ENCODE results near the gene PHLPP1. TPM values are rescaled to one million over a fixed set of nuclear protein-coding genes. Genes with fewer than 3 reads are reported as not detected.

Gene PHLPP1
- total and polyA plus RNA-seq, 2 experiments from 2014 or later, result 15.7 to 73.6 TPM

GRCh38 chr18:62795813-62796212 lies 80.5 kb downstream of the PHLPP1 start:
- H3K4me1 Mint-ChIP-seq, result peaks cover 85% of the 10 kb centered on the region
- H3K27ac Mint-ChIP-seq, result peak overlapping the region; percentile 10; the same call in 1 of the 2 replicates
- no peaks in the 10 kb centered on the region; the same call in 2 of the 3 replicates for H3K9me3 Mint-ChIP-seq

More at GRCh38 chr18:62795813-62796212, 80.5 kb downstream of the PHLPP1 start:
- Mint-ChIP-seq H3K4me3 (no peak overlapping the region; the same call in 2 of the 3 replicates), H3K27me3 (ENCODE audit: insufficient read depth, low read depth, poor library complexity) (peaks cover 2% of the 10 kb centered on the region), H3K36me3 (ENCODE audit: low read depth) (no peaks in the 10 kb centered on the region)
- no peak for TF ChIP-seq ZNF331 (CRISPR knock-in tag; IDR thresholded peaks at IDR 0.05; ENCODE audit: low read depth)
- TF ChIP-seq, protein P1, sequence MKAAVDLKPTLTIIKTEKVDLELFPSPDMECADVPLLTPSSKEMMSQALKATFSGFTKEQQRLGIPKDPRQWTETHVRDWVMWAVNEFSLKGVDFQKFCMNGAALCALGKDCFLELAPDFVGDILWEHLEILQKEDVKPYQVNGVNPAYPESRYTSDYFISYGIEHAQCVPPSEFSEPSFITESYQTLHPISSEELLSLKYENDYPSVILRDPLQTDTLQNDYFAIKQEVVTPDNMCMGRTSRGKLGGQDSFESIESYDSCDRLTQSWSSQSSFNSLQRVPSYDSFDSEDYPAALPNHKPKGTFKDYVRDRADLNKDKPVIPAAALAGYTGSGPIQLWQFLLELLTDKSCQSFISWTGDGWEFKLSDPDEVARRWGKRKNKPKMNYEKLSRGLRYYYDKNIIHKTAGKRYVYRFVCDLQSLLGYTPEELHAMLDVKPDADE (IDR thresholded peaks at IDR 0.05), result no peak
- no peak for TF ChIP-seq POLR2AphosphoS5 (IDR thresholded peaks at IDR 0.05; ENCODE audit: low read depth)
- TF ChIP-seq EZH2 (IDR thresholded peaks at IDR 0.05; ENCODE audit: low read depth, unreplicated experiment), result no peak
- no peak for TF ChIP-seq CREB1 (CRISPR knock-in tag; IDR thresholded peaks at IDR 0.05; ENCODE audit: low read depth)
- TF ChIP-seq, protein P2, sequence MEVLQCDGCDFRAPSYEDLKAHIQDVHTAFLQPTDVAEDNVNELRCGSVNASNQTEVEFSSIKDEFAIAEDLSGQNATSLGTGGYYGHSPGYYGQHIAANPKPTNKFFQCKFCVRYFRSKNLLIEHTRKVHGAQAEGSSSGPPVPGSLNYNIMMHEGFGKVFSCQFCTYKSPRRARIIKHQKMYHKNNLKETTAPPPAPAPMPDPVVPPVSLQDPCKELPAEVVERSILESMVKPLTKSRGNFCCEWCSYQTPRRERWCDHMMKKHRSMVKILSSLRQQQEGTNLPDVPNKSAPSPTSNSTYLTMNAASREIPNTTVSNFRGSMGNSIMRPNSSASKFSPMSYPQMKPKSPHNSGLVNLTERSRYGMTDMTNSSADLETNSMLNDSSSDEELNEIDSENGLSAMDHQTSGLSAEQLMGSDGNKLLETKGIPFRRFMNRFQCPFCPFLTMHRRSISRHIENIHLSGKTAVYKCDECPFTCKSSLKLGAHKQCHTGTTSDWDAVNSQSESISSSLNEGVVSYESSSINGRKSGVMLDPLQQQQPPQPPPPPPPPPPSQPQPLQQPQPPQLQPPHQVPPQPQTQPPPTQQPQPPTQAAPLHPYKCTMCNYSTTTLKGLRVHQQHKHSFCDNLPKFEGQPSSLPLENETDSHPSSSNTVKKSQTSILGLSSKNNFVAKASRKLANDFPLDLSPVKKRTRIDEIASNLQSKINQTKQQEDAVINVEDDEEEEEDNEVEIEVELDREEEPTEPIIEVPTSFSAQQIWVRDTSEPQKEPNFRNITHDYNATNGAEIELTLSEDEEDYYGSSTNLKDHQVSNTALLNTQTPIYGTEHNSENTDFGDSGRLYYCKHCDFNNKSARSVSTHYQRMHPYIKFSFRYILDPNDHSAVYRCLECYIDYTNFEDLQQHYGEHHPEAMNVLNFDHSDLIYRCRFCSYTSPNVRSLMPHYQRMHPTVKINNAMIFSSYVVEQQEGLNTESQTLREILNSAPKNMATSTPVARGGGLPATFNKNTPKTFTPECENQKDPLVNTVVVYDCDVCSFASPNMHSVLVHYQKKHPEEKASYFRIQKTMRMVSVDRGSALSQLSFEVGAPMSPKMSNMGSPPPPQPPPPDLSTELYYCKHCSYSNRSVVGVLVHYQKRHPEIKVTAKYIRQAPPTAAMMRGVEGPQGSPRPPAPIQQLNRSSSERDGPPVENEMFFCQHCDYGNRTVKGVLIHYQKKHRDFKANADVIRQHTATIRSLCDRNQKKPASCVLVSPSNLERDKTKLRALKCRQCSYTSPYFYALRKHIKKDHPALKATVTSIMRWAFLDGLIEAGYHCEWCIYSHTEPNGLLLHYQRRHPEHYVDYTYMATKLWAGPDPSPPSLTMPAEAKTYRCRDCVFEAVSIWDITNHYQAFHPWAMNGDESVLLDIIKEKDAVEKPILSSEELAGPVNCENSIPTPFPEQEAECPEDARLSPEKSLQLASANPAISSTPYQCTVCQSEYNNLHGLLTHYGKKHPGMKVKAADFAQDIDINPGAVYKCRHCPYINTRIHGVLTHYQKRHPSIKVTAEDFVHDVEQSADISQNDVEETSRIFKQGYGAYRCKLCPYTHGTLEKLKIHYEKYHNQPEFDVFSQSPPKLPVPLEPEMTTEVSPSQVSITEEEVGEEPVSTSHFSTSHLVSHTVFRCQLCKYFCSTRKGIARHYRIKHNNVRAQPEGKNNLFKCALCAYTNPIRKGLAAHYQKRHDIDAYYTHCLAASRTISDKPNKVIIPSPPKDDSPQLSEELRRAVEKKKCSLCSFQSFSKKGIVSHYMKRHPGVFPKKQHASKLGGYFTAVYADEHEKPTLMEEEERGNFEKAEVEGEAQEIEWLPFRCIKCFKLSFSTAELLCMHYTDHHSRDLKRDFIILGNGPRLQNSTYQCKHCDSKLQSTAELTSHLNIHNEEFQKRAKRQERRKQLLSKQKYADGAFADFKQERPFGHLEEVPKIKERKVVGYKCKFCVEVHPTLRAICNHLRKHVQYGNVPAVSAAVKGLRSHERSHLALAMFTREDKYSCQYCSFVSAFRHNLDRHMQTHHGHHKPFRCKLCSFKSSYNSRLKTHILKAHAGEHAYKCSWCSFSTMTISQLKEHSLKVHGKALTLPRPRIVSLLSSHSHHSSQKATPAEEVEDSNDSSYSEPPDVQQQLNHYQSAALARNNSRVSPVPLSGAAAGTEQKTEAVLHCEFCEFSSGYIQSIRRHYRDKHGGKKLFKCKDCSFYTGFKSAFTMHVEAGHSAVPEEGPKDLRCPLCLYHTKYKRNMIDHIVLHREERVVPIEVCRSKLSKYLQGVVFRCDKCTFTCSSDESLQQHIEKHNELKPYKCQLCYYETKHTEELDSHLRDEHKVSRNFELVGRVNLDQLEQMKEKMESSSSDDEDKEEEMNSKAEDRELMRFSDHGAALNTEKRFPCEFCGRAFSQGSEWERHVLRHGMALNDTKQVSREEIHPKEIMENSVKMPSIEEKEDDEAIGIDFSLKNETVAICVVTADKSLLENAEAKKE (CRISPR knock-in tag; IDR thresholded peaks at IDR 0.05), result no peak
- TF ChIP-seq, protein P3, sequence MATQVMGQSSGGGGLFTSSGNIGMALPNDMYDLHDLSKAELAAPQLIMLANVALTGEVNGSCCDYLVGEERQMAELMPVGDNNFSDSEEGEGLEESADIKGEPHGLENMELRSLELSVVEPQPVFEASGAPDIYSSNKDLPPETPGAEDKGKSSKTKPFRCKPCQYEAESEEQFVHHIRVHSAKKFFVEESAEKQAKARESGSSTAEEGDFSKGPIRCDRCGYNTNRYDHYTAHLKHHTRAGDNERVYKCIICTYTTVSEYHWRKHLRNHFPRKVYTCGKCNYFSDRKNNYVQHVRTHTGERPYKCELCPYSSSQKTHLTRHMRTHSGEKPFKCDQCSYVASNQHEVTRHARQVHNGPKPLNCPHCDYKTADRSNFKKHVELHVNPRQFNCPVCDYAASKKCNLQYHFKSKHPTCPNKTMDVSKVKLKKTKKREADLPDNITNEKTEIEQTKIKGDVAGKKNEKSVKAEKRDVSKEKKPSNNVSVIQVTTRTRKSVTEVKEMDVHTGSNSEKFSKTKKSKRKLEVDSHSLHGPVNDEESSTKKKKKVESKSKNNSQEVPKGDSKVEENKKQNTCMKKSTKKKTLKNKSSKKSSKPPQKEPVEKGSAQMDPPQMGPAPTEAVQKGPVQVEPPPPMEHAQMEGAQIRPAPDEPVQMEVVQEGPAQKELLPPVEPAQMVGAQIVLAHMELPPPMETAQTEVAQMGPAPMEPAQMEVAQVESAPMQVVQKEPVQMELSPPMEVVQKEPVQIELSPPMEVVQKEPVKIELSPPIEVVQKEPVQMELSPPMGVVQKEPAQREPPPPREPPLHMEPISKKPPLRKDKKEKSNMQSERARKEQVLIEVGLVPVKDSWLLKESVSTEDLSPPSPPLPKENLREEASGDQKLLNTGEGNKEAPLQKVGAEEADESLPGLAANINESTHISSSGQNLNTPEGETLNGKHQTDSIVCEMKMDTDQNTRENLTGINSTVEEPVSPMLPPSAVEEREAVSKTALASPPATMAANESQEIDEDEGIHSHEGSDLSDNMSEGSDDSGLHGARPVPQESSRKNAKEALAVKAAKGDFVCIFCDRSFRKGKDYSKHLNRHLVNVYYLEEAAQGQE (IDR thresholded peaks at IDR 0.05; ENCODE audit: unreplicated experiment), result no peak
- no peak for TF ChIP-seq STAT1 (IDR thresholded peaks at IDR 0.05; ENCODE audit: unreplicated experiment)
- no peak for TF ChIP-seq ZNF114 (CRISPR knock-in tag; IDR thresholded peaks at IDR 0.05)
- no peak for TF ChIP-seq NANOG (IDR thresholded peaks at IDR 0.05; ENCODE audit: borderline replicate concordance)
- H3K4me3 ChIP-seq, result no peak overlapping the region
- ATAC-seq (no peak), DNase-seq (ENCODE audit: low spot score) (no peak)
- H3K4me1 ChIP-seq (ENCODE audit: insufficient read depth), result peaks cover 86% of the 10 kb centered on the region
- no peak overlapping the region for H2AFZ ChIP-seq
- H3K36me3 ChIP-seq (ENCODE audit: insufficient read depth), result no peaks in the 10 kb centered on the region
- no peaks in the 10 kb centered on the region for H3K9me2 ChIP-seq (ENCODE audit: insufficient read depth)
- H3K27me3 ChIP-seq (ENCODE audit: insufficient read depth), result no peaks in the 10 kb centered on the region
- no peak overlapping the region for H3K27ac ChIP-seq (ENCODE audit: low read depth)
- H3K79me2 ChIP-seq (replicated peaks; ENCODE audit: insufficient read depth), result peaks cover 94% of the 10 kb centered on the region
- H3F3A ChIP-seq (replicated peaks; ENCODE audit: low read depth), result peaks cover 4% of the 10 kb centered on the region; the same call in 1 of the 2 replicates
- peaks cover 3% of the 10 kb centered on the region; the same call in 1 of the 2 replicates for H4K20me1 ChIP-seq (replicated peaks; ENCODE audit: insufficient read depth)
- no peak overlapping the region for H3K4me2 ChIP-seq
